ENCODE measurements around the gene SLC39A1.

The SLC39A1 gene

DNA sequence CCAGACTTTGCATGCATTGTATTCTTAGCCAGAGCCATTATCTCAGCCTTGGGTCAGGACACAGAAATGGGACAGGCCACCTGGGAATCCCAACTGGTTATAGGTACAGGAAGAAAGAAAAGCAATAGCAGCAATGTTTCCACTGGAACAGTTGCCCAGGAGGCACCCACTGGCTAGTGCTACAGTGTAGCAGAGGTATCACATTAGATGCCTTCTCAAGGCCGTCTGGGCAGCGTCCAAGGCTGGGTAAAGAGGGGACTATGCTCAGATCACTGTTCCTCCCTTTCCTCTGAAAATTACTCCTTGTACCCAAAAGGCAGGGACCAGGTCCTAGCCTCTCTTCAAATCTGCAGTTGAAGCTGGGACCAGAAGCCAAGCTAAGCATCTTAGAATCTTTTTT, 7.0 kb upstream of the SLC39A1 start:
- TF ChIP-seq, protein P1, sequence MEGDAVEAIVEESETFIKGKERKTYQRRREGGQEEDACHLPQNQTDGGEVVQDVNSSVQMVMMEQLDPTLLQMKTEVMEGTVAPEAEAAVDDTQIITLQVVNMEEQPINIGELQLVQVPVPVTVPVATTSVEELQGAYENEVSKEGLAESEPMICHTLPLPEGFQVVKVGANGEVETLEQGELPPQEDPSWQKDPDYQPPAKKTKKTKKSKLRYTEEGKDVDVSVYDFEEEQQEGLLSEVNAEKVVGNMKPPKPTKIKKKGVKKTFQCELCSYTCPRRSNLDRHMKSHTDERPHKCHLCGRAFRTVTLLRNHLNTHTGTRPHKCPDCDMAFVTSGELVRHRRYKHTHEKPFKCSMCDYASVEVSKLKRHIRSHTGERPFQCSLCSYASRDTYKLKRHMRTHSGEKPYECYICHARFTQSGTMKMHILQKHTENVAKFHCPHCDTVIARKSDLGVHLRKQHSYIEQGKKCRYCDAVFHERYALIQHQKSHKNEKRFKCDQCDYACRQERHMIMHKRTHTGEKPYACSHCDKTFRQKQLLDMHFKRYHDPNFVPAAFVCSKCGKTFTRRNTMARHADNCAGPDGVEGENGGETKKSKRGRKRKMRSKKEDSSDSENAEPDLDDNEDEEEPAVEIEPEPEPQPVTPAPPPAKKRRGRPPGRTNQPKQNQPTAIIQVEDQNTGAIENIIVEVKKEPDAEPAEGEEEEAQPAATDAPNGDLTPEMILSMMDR (IDR thresholded peaks at IDR 0.05; ENCODE audit: low read depth, low read length): no peak
- DNase-seq (ENCODE audit: extremely low read depth, low read depth): no peak

DNA sequence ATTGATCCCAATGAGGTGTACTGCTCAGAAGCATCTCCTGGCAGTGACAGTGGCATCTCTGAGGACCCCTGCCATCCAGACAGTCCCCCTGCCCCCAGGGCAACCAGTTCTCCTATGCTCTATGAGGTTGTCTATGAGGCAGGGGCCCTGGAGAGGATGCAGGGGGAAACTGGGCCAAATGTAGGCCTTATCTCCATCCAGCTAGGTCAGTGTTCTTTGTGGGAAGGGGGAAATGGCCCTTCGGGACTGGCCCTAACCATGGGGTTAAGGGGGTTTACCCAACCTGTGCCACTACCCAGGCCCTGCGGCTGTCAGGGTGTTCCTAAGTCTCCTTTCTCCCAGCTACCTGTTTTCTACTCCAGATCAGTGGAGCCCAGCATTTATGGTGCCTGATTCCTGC, 5.6 kb upstream of the SLC39A1 start:
- DNase-seq (ENCODE audit: extremely low read depth, low read depth): no peak
- TF ChIP-seq, protein P1 (IDR thresholded peaks at IDR 0.05; ENCODE audit: low read depth, low read length): no peak

- no peak for DNase-seq (ENCODE audit: extremely low read depth, low read depth)
- TF ChIP-seq, protein P1 (IDR thresholded peaks at IDR 0.05; ENCODE audit: low read depth, low read length): no peak
Measured at GRCh38 chr1:153968408-153968807, 5.1 kb upstream of the SLC39A1 start.

- DNase-seq (ENCODE audit: extremely low read depth, low read depth): no peak
- TF ChIP-seq, protein P1 (IDR thresholded peaks at IDR 0.05; ENCODE audit: low read depth, low read length): no peak
Measured at GRCh38 chr1:153968000-153968363, 4.6 kb upstream of the SLC39A1 start.

DNA sequence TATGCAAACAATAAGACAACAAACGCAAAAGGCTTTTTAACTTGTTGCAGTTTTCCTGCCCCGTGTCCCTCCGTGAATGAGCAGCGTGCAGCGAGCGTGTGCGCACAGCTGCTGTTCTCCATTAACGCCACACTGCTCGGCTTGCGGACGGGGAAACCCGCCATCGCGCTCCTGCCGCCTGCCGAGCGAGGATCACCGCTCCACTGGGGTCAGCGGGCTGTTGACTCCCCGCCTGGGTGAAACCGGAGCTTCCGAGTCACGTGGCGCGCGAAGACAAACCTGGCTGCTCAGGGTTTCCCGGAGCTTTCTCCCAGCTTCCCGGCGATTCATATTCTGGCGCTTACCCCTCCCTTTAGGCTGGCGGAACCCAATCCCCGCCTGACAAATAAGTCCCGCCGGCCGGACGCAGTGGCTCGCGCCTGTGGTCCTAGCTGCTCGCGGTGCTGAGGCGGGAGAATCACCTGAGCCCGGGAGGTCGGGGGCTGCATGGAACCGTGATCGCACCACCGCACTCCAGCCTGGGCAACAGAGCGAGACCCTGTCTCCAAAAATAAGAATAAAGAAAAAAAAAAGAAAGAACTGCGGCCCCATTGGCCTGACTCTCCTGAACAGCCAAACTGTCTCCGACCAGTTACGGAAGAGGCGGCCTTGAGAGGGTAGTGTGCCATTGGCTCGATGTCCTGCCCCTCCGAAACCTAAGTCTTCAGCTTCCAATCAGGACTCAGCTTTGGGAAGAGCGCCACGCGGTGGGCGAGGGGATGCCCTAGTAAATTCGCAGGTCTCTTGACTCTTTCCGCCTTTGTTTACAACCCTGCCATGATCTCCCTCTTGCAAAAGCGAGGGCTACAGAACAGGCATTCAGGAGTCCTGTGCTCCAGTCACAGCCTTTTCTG, 4.0 kb upstream of the SLC39A1 start, which contains the start of gene CREB3L4:
CREB3L4 (plus strand) TSS at position 796 of the 893 bp plus-strand sequence. CDS start 624 bp downstream, outside the sequence.
- peak; percentile 93 for DNase-seq (ENCODE audit: extremely low read depth, low read depth)
- TF ChIP-seq, protein P1 (IDR thresholded peaks at IDR 0.05; ENCODE audit: low read depth, low read length): peak; percentile 57

- DNase-seq (ENCODE audit: extremely low read depth, low read depth): no peak
Measured at GRCh38 chr1:153963850-153964331, 554 bp upstream of the SLC39A1 start.

More at GRCh38 chr1:153963850-153964331, 554 bp upstream of the SLC39A1 start:
- TF ChIP-seq, protein P1 (IDR thresholded peaks at IDR 0.05; ENCODE audit: low read depth, low read length): no peak
